HepG2 (cell line): ENCODE data around the gene CRIP1. TPM values are rescaled to one million over a fixed set of nuclear protein-coding genes. Genes with fewer than 3 reads are reported as not detected.
A peak's percentile ranks its signal among the peaks of the same experiment; 100 is the strongest.

Experiments used
- ELF1 ChIP-seq: sonication (generic); formaldehyde crosslinking; IDR thresholded peaks from 2 replicates; pipeline ENCODE4 v1.4.0; 2020; ENCODE audit warnings: missing genetic modification reagents
- ERF ChIP-seq: IDR thresholded peaks from 2 replicates; pipeline ENCODE4 v1.6.1; 2018; ENCODE audit warnings: missing biosample characterization, missing genetic modification reagents
- HOXA3 ChIP-seq: sonication (generic); formaldehyde crosslinking; IDR thresholded peaks from 2 replicates; pipeline ENCODE4 v1.5.0; 2020; ENCODE audit warnings: missing genetic modification reagents
- IRX3 ChIP-seq: sonication (generic); formaldehyde crosslinking; IDR thresholded peaks from 2 replicates; pipeline ENCODE4 v1.8.1; 2023; ENCODE audit warnings: mild to moderate bottlenecking, low read depth, missing genetic modification reagents, borderline replicate concordance
- KMT2B ChIP-seq: IDR thresholded peaks from 2 replicates; pipeline ENCODE4 v1.6.1; 2016; ENCODE audit warnings: missing genetic modification reagents, missing compliant biosample characterization
- MAZ ChIP-seq, 2 experiments: sonication (generic) in 1 of 2; formaldehyde crosslinking in 1 of 2; IDR thresholded peaks; 2 replicates each; pipeline versions ENCODE4 v1.5.0 to v1.6.1; 2012 to 2020; ENCODE audit warnings: low read depth in 2 of 2, mild to moderate bottlenecking in 2 of 2, borderline replicate concordance in 1 of 2, improper control_type of control experiment in 1 of 2, low read length in 1 of 2, missing genetic modification reagents in 1 of 2, moderate library complexity in 1 of 2
- NFYB ChIP-seq: sonication (generic); formaldehyde crosslinking; IDR thresholded peaks from 2 replicates; pipeline ENCODE4 v1.4.0; 2020; ENCODE audit warnings: missing genetic modification reagents
- RAD51 ChIP-seq: fragments of 450-650 bp; IDR thresholded peaks from 2 replicates; pipeline ENCODE4 v1.6.1; 2016; ENCODE audit warnings: borderline replicate concordance
- RBFOX2 ChIP-seq: fragments of 200-400 bp; formaldehyde crosslinking; IDR thresholded peaks from 2 replicates; pipeline ENCODE4 v1.6.1; 2017; ENCODE audit warnings: low read depth, mild to moderate bottlenecking, low read length
- RFXANK ChIP-seq: IDR thresholded peaks from 2 replicates; pipeline ENCODE4 v1.6.1; 2016
- SP140L ChIP-seq: sonication (generic); formaldehyde crosslinking; IDR thresholded peaks from 2 replicates; pipeline ENCODE4 v1.4.0; 2020; ENCODE audit warnings: missing genetic modification reagents, borderline replicate concordance
- TGIF2 ChIP-seq: IDR thresholded peaks from 2 replicates; pipeline ENCODE4 v1.6.1; 2016; ENCODE audit warnings: control low read depth, missing compliant biosample characterization
- TP53 ChIP-seq: sonication (generic); formaldehyde crosslinking; conservative IDR thresholded peaks from 2 replicates; pipeline ENCODE4 v1.4.0; 2020; ENCODE audit warnings: missing genetic modification reagents
- UBTF ChIP-seq: sonication (generic); formaldehyde crosslinking; IDR thresholded peaks from 2 replicates; pipeline ENCODE4 v1.4.0; 2020; ENCODE audit warnings: mild to moderate bottlenecking, missing genetic modification reagents
- ZC3H4 ChIP-seq: sonication (generic); formaldehyde crosslinking; IDR thresholded peaks from 2 replicates; pipeline ENCODE4 v1.4.0; 2020; ENCODE audit warnings: missing genetic modification reagents, borderline replicate concordance
- ZNF180 ChIP-seq: sonication (generic); formaldehyde crosslinking; IDR thresholded peaks from 2 replicates; pipeline ENCODE4 v1.4.0; 2020; ENCODE audit warnings: low read depth, missing genetic modification reagents, borderline replicate concordance
- ZNF263 ChIP-seq: sonication (generic); formaldehyde crosslinking; IDR thresholded peaks from 2 replicates; pipeline ENCODE4 v1.4.0; 2020; ENCODE audit warnings: missing genetic modification reagents
- ZNF446 ChIP-seq: sonication (generic); formaldehyde crosslinking; IDR thresholded peaks from 2 replicates; pipeline ENCODE4 v1.5.0; 2020; ENCODE audit warnings: mild to moderate bottlenecking, missing genetic modification reagents
- ZNF552 ChIP-seq: sonication (generic); formaldehyde crosslinking; IDR thresholded peaks from 2 replicates; pipeline ENCODE4 v1.9.0; 2022; ENCODE audit warnings: missing genetic modification reagents, mild to moderate bottlenecking, borderline replicate concordance
- ZNF567 ChIP-seq: sonication (generic); formaldehyde crosslinking; IDR thresholded peaks from 2 replicates; pipeline ENCODE4 v1.8.1; 2023; ENCODE audit warnings: mild to moderate bottlenecking, missing genetic modification reagents, borderline replicate concordance
- ZNF570 ChIP-seq: sonication (generic); formaldehyde crosslinking; IDR thresholded peaks from 2 replicates; pipeline ENCODE4 v1.4.0; 2020; ENCODE audit warnings: mild to moderate bottlenecking, missing genetic modification reagents, borderline replicate concordance
- ZNF788 ChIP-seq: sonication (generic); formaldehyde crosslinking; IDR thresholded peaks from 2 replicates; pipeline ENCODE4 v1.5.0; 2020; ENCODE audit warnings: mild to moderate bottlenecking, missing genetic modification reagents, borderline replicate concordance
- ZXDC ChIP-seq: sonication (generic); formaldehyde crosslinking; IDR thresholded peaks from 2 replicates; pipeline ENCODE4 v1.5.0; 2020; ENCODE audit warnings: mild to moderate bottlenecking, missing genetic modification reagents
- polyA plus RNA-seq, 8 experiments: library from polyadenylated mRNA; depleted of rRNA in 3 of 8; stranded (reverse) in 7 of 8; unstranded in 1 of 8; fragments of >200 nt; fragmentation: Illumina TruSeq in 4 of 8; extraction: Trizol in 4 of 8; gene quantifications; 2 replicates each; pipeline versions ENCODE4 v1.2.1 to v1.2.3, GENCODE V29; 2011 to 2016; ENCODE audit warnings: low read depth in 4 of 8, missing spikeins in 1 of 8, mixed read lengths in 1 of 8; ENCODE audit not compliant: insufficient read depth in 1 of 8
- total RNA-seq, 5 experiments: library from RNA; depleted of rRNA; stranded (reverse); fragments of >200 nt; fragmentation: Illumina TruSeq; extraction: Trizol; gene quantifications; 2 replicates each; pipeline ENCODE4 v1.2.3, GENCODE V29; 2016; ENCODE audit warnings: low read depth in 1 of 5
- TF ChIP-seq, protein P1 (sequence below), 2 experiments: sonication (generic) in 1 of 2; formaldehyde crosslinking in 1 of 2; IDR thresholded peaks; 2 replicates each; pipeline versions ENCODE4 v1.4.0 to v1.6.1; 2018 to 2020; ENCODE audit warnings: missing genetic modification reagents in 2 of 2, borderline replicate concordance in 1 of 2, low read depth in 1 of 2, mild to moderate bottlenecking in 1 of 2, missing biosample characterization in 1 of 2

Gene CRIP1
- total and polyA plus RNA-seq, 2 of the 13 experiments (the other 11 are each of a cell fraction or from before 2014, with no cell fraction given): 53.9 to 59.5 TPM

DNA sequence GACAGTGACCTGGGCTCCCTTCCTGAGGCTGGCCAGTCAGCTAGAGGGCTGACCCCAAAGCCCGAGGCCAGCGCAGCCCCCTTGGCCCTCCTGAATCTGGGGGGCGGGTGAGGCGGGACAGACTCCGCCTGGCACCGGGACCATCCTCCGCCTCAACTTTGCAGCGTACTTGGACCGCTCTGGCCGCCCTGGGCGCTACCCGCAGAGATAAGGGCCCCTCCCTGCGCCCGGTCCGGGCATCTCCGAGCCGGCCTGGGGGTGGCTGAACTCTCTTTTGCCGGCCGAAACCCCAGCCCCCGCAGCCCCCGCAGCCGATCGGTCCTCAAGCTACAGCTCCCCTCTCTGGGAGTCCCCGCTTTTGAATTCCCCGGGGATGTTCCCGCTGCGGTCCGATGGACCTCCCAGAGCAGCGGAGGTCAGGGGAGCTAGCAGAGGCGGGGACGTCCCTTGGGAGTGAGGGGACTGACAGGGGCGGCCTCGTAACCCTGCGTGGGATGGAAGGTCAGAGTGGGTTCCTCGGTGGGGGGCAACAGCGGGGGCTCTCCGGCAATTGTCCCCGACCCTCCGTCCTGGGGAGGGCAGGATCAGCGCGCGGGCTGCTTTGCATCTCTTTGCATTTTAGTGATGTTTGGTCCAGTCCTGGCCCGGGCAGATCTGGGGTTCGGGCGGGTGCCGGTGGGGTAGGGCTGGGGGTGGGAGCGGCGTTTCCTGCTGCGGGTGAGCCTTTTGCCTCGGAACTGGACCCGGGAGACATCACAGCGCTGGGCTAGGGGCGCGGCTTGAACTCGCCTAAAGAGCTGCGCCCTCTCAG is at the start of gene CRIP1 (continued):
- TF ChIP-seq RBFOX2 (no peak), NFYB (CRISPR knock-in tag) (no peak), RFXANK (CRISPR knock-in tag) (no peak), ZNF180 (CRISPR knock-in tag) (no peak), ZNF446 (CRISPR knock-in tag) (no peak), TGIF2 (CRISPR knock-in tag) (0 out of 2 replicates have a peak, but pooled peaks have one; percentile 5), ZNF788 (no peak; the same call in 1 of the 2 replicates), TP53 (CRISPR knock-in tag) (no peak), ZNF263 (CRISPR knock-in tag) (no peak), HOXA3 (CRISPR knock-in tag) (no peak), ERF (CRISPR knock-in tag) (no peak), ZNF567 (no peak), RAD51 (no peak), ELF1 (CRISPR knock-in tag) (no peak), MAZ (IDR thresholded peaks at IDR 0.05; ENCODE audit: borderline replicate concordance, low read depth, low read length) (no peak), MAZ (CRISPR knock-in tag; IDR thresholded peaks at IDR 0.05; ENCODE audit: low read depth) (0 out of 2 replicates have a peak, but pooled peaks have one; percentile 0), SP140L (CRISPR knock-in tag) (no peak), ZXDC (CRISPR knock-in tag) (no peak), UBTF (no peak), ZC3H4 (no peak), KMT2B (CRISPR knock-in tag) (no peak), ZNF570 (CRISPR knock-in tag) (no peak), IRX3 (CRISPR knock-in tag) (no peak), ZNF552 (no peak)
- TF ChIP-seq, protein P1, sequence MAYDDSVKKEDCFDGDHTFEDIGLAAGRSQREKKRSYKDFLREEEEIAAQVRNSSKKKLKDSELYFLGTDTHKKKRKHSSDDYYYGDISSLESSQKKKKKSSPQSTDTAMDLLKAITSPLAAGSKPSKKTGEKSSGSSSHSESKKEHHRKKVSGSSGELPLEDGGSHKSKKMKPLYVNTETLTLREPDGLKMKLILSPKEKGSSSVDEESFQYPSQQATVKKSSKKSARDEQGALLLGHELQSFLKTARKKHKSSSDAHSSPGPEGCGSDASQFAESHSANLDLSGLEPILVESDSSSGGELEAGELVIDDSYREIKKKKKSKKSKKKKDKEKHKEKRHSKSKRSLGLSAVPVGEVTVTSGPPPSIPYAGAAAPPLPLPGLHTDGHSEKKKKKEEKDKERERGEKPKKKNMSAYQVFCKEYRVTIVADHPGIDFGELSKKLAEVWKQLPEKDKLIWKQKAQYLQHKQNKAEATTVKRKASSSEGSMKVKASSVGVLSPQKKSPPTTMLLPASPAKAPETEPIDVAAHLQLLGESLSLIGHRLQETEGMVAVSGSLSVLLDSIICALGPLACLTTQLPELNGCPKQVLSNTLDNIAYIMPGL (CRISPR knock-in tag; IDR thresholded peaks at IDR 0.05; ENCODE audit: borderline replicate concordance in 1 of 2, low read depth in 1 of 2): peak in 1 of 2 experiments; percentile 6; a peak in 1 of 4 replicates
